LNCaP clone FGC (cell line): ENCODE data around the gene TMEM198.

Source experiments
- DNase-seq: peaks from one replicate; pipeline ENCODE4 v3.0.0-alpha.2; 2011; ENCODE audit warnings: low read depth
- H3K4me3 ChIP-seq: 2 replicates; pipeline ENCODE4 v1.5.1; 2011; ENCODE audit warnings: mild to moderate bottlenecking, low read depth, low read length, control low read depth
- TF ChIP-seq, protein P1 (sequence below): IDR thresholded peaks from 2 replicates; pipeline ENCODE4 v1.5.1; 2012; ENCODE audit warnings: mild to moderate bottlenecking; ENCODE audit not compliant: control insufficient read depth, insufficient read depth; ENCODE audit errors: extremely low read depth

The TMEM198 gene

GRCh38 chr2:219548990-219549389 lies 5.2 kb downstream of the TMEM198 start:
- no peak for DNase-seq
- no peak overlapping the region for H3K4me3 ChIP-seq
- TF ChIP-seq, protein P1, sequence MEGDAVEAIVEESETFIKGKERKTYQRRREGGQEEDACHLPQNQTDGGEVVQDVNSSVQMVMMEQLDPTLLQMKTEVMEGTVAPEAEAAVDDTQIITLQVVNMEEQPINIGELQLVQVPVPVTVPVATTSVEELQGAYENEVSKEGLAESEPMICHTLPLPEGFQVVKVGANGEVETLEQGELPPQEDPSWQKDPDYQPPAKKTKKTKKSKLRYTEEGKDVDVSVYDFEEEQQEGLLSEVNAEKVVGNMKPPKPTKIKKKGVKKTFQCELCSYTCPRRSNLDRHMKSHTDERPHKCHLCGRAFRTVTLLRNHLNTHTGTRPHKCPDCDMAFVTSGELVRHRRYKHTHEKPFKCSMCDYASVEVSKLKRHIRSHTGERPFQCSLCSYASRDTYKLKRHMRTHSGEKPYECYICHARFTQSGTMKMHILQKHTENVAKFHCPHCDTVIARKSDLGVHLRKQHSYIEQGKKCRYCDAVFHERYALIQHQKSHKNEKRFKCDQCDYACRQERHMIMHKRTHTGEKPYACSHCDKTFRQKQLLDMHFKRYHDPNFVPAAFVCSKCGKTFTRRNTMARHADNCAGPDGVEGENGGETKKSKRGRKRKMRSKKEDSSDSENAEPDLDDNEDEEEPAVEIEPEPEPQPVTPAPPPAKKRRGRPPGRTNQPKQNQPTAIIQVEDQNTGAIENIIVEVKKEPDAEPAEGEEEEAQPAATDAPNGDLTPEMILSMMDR = no peak

DNA sequence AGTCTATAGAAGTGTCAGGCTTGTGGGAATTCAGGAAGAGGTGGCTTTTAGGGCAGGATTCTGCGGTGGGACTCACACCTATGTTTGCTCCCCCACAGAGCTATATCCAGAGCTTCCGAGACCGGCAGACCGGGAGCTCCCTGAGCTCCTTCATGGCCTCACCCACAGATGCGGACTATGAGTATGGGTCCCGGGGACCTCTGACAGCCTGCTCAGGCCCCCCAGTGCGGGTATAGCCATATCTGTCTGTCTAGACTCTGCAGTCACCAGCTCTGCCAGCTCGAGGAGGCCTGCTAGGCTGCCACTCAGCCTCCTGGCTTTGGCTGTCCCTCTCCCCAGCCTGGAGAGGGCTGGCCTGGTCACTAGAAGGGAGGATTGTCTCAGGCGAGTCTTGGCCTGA lies 5.8 kb downstream of the TMEM198 start:
- no peak for DNase-seq
- no peak overlapping the region for H3K4me3 ChIP-seq
- TF ChIP-seq, protein P1 = no peak

DNA sequence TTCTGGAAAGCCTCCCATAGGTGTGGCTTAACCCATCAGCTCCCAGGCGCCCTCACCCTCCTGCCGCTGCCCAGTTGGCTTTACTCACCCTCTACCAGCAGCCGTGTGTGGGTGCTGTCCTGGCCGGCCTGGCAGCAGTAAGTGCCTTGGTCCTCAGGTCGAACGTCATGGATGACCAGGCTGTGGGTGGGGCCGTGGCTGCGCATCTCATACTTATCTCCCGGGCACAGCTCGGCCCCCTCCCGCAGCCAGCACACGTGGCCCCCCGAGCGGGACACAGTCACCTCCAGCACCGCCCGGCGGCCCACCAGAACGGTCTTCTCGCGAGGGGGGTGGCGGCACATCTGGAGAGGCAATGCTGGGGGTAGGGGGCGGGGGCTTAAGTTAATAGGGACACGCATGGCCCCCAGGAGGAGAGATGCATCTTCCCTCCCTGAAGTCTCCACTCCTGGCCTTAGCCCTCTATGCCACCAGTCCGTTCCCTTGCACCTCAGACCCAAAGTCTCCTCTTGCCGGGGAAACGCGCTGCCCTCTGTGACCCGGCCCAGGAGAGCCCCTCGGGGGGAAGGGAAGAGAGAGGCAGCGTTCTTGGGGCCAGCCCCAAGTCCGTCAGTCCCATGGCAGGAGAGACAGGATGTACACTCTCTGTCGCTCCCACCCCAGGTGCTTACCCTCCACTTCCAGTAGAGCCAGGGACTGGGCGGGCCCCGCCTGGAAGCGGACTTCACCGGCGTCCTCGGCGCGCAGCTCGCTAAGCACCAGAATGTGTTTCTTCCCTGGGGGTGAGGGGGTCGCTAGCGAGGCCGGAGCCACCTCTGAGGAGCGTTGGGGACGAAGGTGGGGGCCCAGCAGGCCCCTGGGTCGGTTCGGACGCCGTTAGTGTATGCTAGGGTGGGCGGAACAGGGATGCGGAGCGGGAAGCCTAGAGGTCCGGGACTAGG lies 7.9 kb downstream of the TMEM198 start:
- TF ChIP-seq, protein P1 = no peak
- no peak for DNase-seq
- peak overlapping the region; percentile 45 for H3K4me3 ChIP-seq

DNA sequence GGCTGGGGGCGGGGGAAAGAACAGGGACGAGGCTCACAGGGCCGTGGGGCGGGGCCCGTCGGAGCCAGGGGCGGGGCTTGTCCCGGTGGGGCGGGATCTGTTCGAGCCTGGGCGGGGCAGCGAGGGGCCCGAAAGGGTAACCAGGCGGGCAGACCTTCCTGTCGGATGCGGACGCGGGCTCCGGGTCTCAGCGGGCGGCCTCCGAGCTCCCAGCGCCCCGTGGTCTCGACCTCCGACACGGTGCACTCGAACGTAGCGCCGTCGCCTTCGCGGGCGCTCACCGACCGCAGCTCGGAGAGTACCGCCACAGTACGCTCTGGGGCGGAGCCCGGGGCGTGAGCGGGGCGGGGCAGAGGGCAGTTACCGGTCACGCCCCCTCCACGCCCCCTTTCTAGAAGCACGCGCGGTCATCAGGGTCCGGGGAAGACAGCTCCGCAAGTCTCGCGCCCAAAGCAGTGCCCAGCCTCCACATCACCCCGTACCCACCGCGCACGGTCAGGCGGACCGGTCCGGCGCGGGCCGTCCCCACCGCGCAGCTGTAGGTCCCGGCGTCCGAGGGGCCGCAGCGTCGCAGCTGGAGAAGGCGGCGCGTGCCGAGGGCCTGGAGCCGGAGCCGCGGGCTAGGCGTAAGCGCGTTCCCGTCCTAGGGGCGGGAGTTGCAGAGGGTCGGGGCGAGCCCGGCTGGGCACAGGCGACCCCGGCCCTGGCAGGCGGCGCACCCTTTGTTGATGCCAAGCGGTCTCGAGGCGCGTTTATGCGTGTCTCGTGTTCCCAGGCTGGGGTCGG lies 8.7 kb downstream of the TMEM198 start:
- peak overlapping the region; percentile 45 for H3K4me3 ChIP-seq
- no peak for DNase-seq
- TF ChIP-seq, protein P1 = no peak

DNA sequence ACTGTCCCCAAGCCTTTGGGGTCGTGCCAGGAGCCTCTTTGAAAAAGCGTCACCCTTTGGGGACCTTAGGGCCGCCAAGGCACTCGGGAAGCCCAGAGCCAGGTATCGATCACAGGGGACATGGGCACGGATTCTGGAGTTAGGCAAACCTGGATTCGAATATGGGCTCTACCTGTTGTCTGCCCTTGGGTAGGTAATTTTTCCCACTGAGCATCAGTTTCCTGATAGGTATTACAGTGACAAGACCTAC lies 9.3 kb downstream of the TMEM198 start:
- TF ChIP-seq, protein P1 = no peak
- H3K4me3 ChIP-seq = peak overlapping the region; percentile 45
- DNase-seq = no peak

DNA sequence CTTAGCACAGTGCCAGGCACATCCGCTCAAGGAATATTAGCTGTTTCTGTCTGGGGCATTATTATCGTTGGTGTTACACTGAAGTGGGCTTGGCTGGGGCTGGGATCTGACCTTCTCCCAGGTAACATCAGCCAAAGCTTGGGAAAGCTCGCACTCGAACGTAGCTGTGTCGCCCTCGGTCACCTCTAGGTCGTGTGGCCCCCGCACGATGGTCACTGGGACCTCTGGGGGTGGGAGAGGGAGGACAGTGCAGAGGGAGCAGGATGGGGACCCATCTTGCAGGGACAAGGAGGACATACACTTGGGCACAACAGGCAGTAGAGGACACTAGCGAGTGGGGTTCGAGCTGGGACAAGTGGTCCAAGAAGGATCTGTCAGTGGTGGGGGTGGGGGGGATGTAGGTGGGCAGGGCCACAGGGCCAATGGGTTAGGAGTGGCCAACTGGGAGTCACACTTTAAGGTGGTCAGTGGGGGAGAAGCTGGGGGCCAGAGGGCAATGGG lies 9.7 kb downstream of the TMEM198 start:
- no peak for DNase-seq
- TF ChIP-seq, protein P1 = no peak

More for the DNA sequence above, 9.7 kb downstream of the TMEM198 start:
- no peak overlapping the region for H3K4me3 ChIP-seq
